GM06990 (cell line): ENCODE data around the gene GRPEL1.

Source experiments
- DNase-seq: peaks from one replicate; pipeline ENCODE4 v3.0.0-alpha.2; 2011; ENCODE audit not compliant: insufficient read length; ENCODE audit errors: extremely low read depth
- H3K27me3 ChIP-seq: replicated peaks from 2 replicates; pipeline ENCODE4 v1.6.0; 2011; ENCODE audit warnings: low read length; ENCODE audit not compliant: control insufficient read depth, insufficient read depth
- H3K36me3 ChIP-seq: 2 replicates; pipeline ENCODE4 v1.5.1; 2011; ENCODE audit warnings: low read length; ENCODE audit not compliant: control insufficient read depth, insufficient read depth
- H3K4me3 ChIP-seq: replicated peaks from 2 replicates; pipeline ENCODE4 v1.5.1; 2011; ENCODE audit warnings: low read depth, mild to moderate bottlenecking, control low read depth, low read length
- CTCF ChIP-seq: IDR thresholded peaks from 2 replicates; pipeline ENCODE4 v1.5.1; 2011; ENCODE audit warnings: low read length, control low read depth, mild to moderate bottlenecking, inconsistent platforms; ENCODE audit not compliant: insufficient read depth, poor library complexity, severe bottlenecking

The GRPEL1 gene

GRCh38 chr4:7060346-7061150, 7.3 kb downstream of the GRPEL1 start:
- DNase-seq, result no peak
- H3K36me3 ChIP-seq, result peaks cover 24% of the 10 kb centered on the region
- TF ChIP-seq CTCF, result no peak

GRCh38 chr4:7059662-7060061, 8.2 kb downstream of the GRPEL1 start:
- no peak for DNase-seq
- Histone ChIP-seq H3K36me3 (peaks cover 24% of the 10 kb centered on the region), H3K4me3 (no peak overlapping the region), H3K27me3 (no peaks in the 10 kb centered on the region)
- TF ChIP-seq CTCF, result no peak

More at GRCh38 chr4:7060346-7061150, 7.3 kb downstream of the GRPEL1 start:
- no peak overlapping the region for H3K4me3 ChIP-seq
- H3K27me3 ChIP-seq, result no peaks in the 10 kb centered on the region

- no peak for DNase-seq
- H3K36me3 ChIP-seq, result peaks cover 22% of the 10 kb centered on the region
- no peaks in the 10 kb centered on the region for H3K27me3 ChIP-seq
- no peak overlapping the region for H3K4me3 ChIP-seq
- no peak for TF ChIP-seq CTCF
Measured at GRCh38 chr4:7058792-7059191, 9.1 kb downstream of the GRPEL1 start.

GRCh38 chr4:7055990-7056325, 11.9 kb downstream of the GRPEL1 start:
- H3K4me3 ChIP-seq, result no peak overlapping the region
- DNase-seq, result no peak
- TF ChIP-seq CTCF, result no peak
- H3K36me3 ChIP-seq, result peaks cover 12% of the 10 kb centered on the region
- H3K27me3 ChIP-seq, result no peaks in the 10 kb centered on the region

- TF ChIP-seq CTCF, result no peak
- no peak for DNase-seq
- no peaks in the 10 kb centered on the region for H3K27me3 ChIP-seq
- H3K36me3 ChIP-seq, result peaks cover 8% of the 10 kb centered on the region
- no peak overlapping the region for H3K4me3 ChIP-seq
Measured at GRCh38 chr4:7055111-7055989, 12.5 kb downstream of the GRPEL1 start.
